NCI-H82 treated with DMSO at 0.1 percent for 48 hours (cell line): ENCODE results near the gene GNG12.
"Not testable (repeated sequence)": the region's sequence is repeated elsewhere in the genome, so short reads cannot be mapped to it uniquely, and the experiment has no call there.

ENCODE experiments used
- DNase-seq: peaks from one replicate; lab custom pipeline; 2025; ENCODE audit not compliant: unreplicated experiment; lab: John Stamatoyannopoulos, UW

GNG12 gene

GRCh38 chr1:67665307-67665706 is 168.0 kb downstream of the GNG12 start:
- DNase-seq = not testable (repeated sequence)

- no peak for DNase-seq
Measured at GRCh38 chr1:67664048-67664447, 169.2 kb downstream of the GNG12 start.

GRCh38 chr1:67662884-67663283 is 170.4 kb downstream of the GNG12 start:
- no peak for DNase-seq

- no peak for DNase-seq
Measured at GRCh38 chr1:67659229-67659628, 174.0 kb downstream of the GNG12 start.

- DNase-seq = not testable (repeated sequence)
Measured at GRCh38 chr1:67657152-67657551, 176.1 kb downstream of the GNG12 start.

- DNase-seq = no peak
Measured at GRCh38 chr1:67655581-67655980, 177.7 kb downstream of the GNG12 start.

- DNase-seq = no peak
Measured at GRCh38 chr1:67653304-67653703, 180.0 kb downstream of the GNG12 start.

- no peak for DNase-seq
Measured at GRCh38 chr1:67652800-67653199, 180.5 kb downstream of the GNG12 start.
